WTC11 (cell line): ENCODE measurements around the gene C3orf22. TPM values are rescaled to one million over a fixed set of nuclear protein-coding genes. Genes with fewer than 3 reads are reported as not detected.

Experiments
- ATAC-seq: fragments of 200-7000 bp; cut with Tn5 transposase; 2 replicates; pipeline ENCODE4 v1.10.0; 2021; ENCODE audit warnings: mild to moderate bottlenecking, moderate library complexity
- Bru-seq: library from RNA; stranded (reverse); fragments of 400-500 nt; gene quantifications from one replicate; lab custom pipeline; 2021; lab: Mats Ljungman, UMichigan
- CTCF ChIA-PET: fragments of 300-600 bp; sonication (Branson Sonifier 250); formaldehyde crosslinking; loops from one replicate; lab custom pipeline; 2021; ENCODE audit warnings: antibody characterized with exemption; lab: Charles Lee
- POLR2A ChIA-PET: fragments of 350-600 bp; sonication (Branson Sonifier 250); formaldehyde crosslinking; loops from one replicate; lab custom pipeline; 2021; ENCODE audit warnings: antibody characterized with exemption; lab: Charles Lee
- DNase-seq: peaks from one replicate; pipeline ENCODE4 v3.0.0; 2021; ENCODE audit warnings: low spot score
- H3K27ac Mint-ChIP-seq: 2 replicates; pipeline ENCODE4 v1.8.0; 2021; ENCODE audit warnings: mixed read lengths
- H3K27me3 Mint-ChIP-seq: 2 replicates; pipeline ENCODE4 v1.8.0; 2021; ENCODE audit warnings: low read depth, mild to moderate bottlenecking, moderate library complexity, mixed read lengths
- H3K36me3 Mint-ChIP-seq: 2 replicates; pipeline ENCODE4 v1.8.0; 2021; ENCODE audit warnings: mixed read lengths
- H3K4me1 Mint-ChIP-seq: 2 replicates; pipeline ENCODE4 v1.8.0; 2022; ENCODE audit warnings: mixed read lengths
- H3K4me3 Mint-ChIP-seq: 2 replicates; pipeline ENCODE4 v1.8.0; 2021; ENCODE audit warnings: mild to moderate bottlenecking, moderate library complexity, mixed read lengths
- H3K9me3 Mint-ChIP-seq: 2 replicates; pipeline ENCODE4 v1.8.0; 2021; ENCODE audit warnings: mixed read lengths
- ERG ChIP-seq: fragments of 250-450 bp; sonication (Bioruptor Pico); IDR thresholded peaks from 2 replicates; pipeline ENCODE4 v1.8.0; 2021; ENCODE audit warnings: mild to moderate bottlenecking
- ESRRA ChIP-seq: sonication (generic); formaldehyde crosslinking; IDR thresholded peaks from 2 replicates; pipeline ENCODE4 v1.8.1; 2022; ENCODE audit warnings: mild to moderate bottlenecking, missing genetic modification reagents, borderline replicate concordance
- ETV6 ChIP-seq: sonication (generic); formaldehyde crosslinking; IDR thresholded peaks from 2 replicates; pipeline ENCODE4 v1.8.1; 2022; ENCODE audit warnings: mild to moderate bottlenecking, missing genetic modification reagents
- HMGXB4 ChIP-seq: sonication (generic); formaldehyde crosslinking; IDR thresholded peaks from 2 replicates; pipeline ENCODE4 v1.8.1; 2023; ENCODE audit warnings: mild to moderate bottlenecking, moderate library complexity, missing genetic modification reagents
- IRF1 ChIP-seq: sonication (generic); formaldehyde crosslinking; IDR thresholded peaks from 2 replicates; pipeline ENCODE4 v1.8.0; 2023; ENCODE audit warnings: missing genetic modification reagents
- KAT7 ChIP-seq: sonication (generic); formaldehyde crosslinking; IDR thresholded peaks from 2 replicates; pipeline ENCODE4 v1.8.1; 2023; ENCODE audit warnings: missing genetic modification reagents, mild to moderate bottlenecking, borderline replicate concordance
- MXD4 ChIP-seq: fragments of 250-450 bp; sonication (Bioruptor Pico); IDR thresholded peaks from 2 replicates; pipeline ENCODE4 v1.8.0; 2021; ENCODE audit warnings: mild to moderate bottlenecking, moderate library complexity, borderline replicate concordance
- NR2C2 ChIP-seq: sonication (generic); formaldehyde crosslinking; IDR thresholded peaks from 2 replicates; pipeline ENCODE4 v1.8.0; 2022; ENCODE audit warnings: mild to moderate bottlenecking, missing genetic modification reagents
- OVOL2 ChIP-seq: fragments of 250-450 bp; sonication (Bioruptor Pico); IDR thresholded peaks from 2 replicates; pipeline ENCODE4 v1.9.0; 2021; ENCODE audit warnings: mild to moderate bottlenecking, borderline replicate concordance
- STAT6 ChIP-seq: sonication (generic); formaldehyde crosslinking; conservative IDR thresholded peaks from 2 replicates; pipeline ENCODE4 v1.8.1; 2023; ENCODE audit warnings: mild to moderate bottlenecking, low read depth, missing genetic modification reagents, moderate library complexity
- ZNF396 ChIP-seq: fragments of 250-450 bp; sonication (Bioruptor Pico); IDR thresholded peaks from 2 replicates; pipeline ENCODE4 v1.8.0; 2021; ENCODE audit warnings: mild to moderate bottlenecking, moderate library complexity, borderline replicate concordance
- ZNF671 ChIP-seq: fragments of 250-450 bp; sonication (Bioruptor Pico); IDR thresholded peaks from 2 replicates; pipeline ENCODE4 v1.8.0; 2021; ENCODE audit warnings: mild to moderate bottlenecking
- long read RNA-seq, 3 experiments: library from RNA in 1 of 3; library from capped mRNA in 1 of 3; library from polyadenylated mRNA in 1 of 3; unstranded in 2 of 3; stranded (forward) in 1 of 3; transcript quantifications; one replicate each; pipeline ENCODE4 v2.0.0, GENCODE V29; 2021
- total RNA-seq: library from RNA; stranded (reverse); gene quantifications from 3 replicates; pipeline ENCODE4 v1.2.3, GENCODE V29; 2021

The C3orf22 gene, protein sequence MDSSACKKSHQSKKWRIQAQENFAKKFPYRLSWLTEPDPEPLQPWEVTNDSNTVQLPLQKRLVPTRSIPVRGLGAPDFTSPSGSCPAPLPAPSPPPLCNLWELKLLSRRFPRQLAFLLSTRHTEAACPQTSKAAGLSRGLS
- total RNA-seq (not detected in 3 replicates), Bru-seq, nascent RNA (percentile 5 among the genes with signal in this experiment)
- long read RNA-seq, experiment 1: 0 reads
- long read RNA-seq, experiment 2: 0 reads
- long read RNA-seq, experiment 3: 0 reads

- Mint-ChIP-seq H3K27ac (no peak within 1 kb of the TSS), H3K36me3 (no peaks in the 10 kb centered on the region), H3K4me3 (no peak within 1 kb of the TSS), H3K27me3 (no peaks in the 10 kb centered on the region; the same call in 1 of the 2 replicates), H3K9me3 (peaks cover 11% of the 10 kb centered on the region), H3K4me1 (peaks cover 3% of the 10 kb centered on the region; the same call in 1 of the 2 replicates)
- TF ChIP-seq ZNF671 (CRISPR knock-in tag): no peak
- ChIA-PET CTCF (interaction anchor here (1.1 kb wide), 1 partner anchor 10 kb away, joined by 3 read pairs; no protein-coding TSS in a partner anchor), POLR2A (no interaction called here)
- DNase-seq (no peak), ATAC-seq (no peak)
Observed at GRCh38 chr3:126558336-126559071, at the start of gene C3orf22. Gene C3orf22 (minus strand): TSS chr3:126558932. CDS start chr3:126553390, 5,542 bp downstream.

GRCh38 chr3:126607214-126607908, 48.6 kb upstream of the C3orf22 start:
- POLR2A ChIA-PET: no interaction called here

DNA sequence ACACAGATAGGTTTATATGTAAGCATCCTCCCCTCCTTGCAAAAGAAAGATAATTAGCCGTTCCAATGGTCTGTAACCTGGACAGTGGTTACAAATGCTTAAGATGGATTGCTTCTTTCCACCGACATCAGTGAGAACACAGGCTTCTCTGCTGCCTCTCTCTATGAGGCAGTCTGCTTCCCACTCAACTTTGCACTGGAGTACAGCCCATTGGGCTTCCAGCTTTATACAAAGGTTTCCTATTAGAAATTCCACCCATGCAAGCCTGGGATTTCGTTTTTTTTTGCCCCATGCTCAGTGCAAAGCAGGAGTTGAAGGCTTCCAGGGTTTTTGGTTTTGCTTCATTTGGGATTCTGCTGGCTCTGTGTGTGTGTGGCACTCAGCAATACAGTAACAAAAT, 47.3 kb upstream of the C3orf22 start:
- ChIA-PET CTCF (no interaction called here), POLR2A (interaction anchor here (0.6 kb wide), 1 partner anchor 210 kb away, joined by 5 read pairs; no protein-coding TSS in a partner anchor)
- Mint-ChIP-seq H3K27ac (no peak overlapping the region), H3K4me1 (no peaks in the 10 kb centered on the region), H3K27me3 (no peaks in the 10 kb centered on the region), H3K4me3 (no peak overlapping the region), H3K9me3 (no peaks in the 10 kb centered on the region), H3K36me3 (no peaks in the 10 kb centered on the region; the same call in 1 of the 2 replicates)
- ATAC-seq (no peak), DNase-seq (no peak)
- TF ChIP-seq OVOL2 (CRISPR knock-in tag) (no peak), MXD4 (no peak), STAT6 (no peak), ERG (CRISPR knock-in tag) (no peak), ETV6 (CRISPR knock-in tag) (no peak), ZNF396 (no peak), IRF1 (no peak), KAT7 (CRISPR knock-in tag) (no peak), ESRRA (CRISPR knock-in tag) (no peak)

More at GRCh38 chr3:126607214-126607908, 48.6 kb upstream of the C3orf22 start:
- H3K4me1 Mint-ChIP-seq: no peaks in the 10 kb centered on the region
- TF ChIP-seq NR2C2 (CRISPR knock-in tag) (no peak), HMGXB4 (no peak)
- no peak overlapping the region for H3K4me3 Mint-ChIP-seq
- H3K27ac Mint-ChIP-seq: no peak overlapping the region
- no peaks in the 10 kb centered on the region for H3K9me3 Mint-ChIP-seq
- ATAC-seq: no peak
- DNase-seq: no peak
- CTCF ChIA-PET: no interaction called here
- no peaks in the 10 kb centered on the region; the same call in 1 of the 2 replicates for H3K36me3 Mint-ChIP-seq
- no peaks in the 10 kb centered on the region for H3K27me3 Mint-ChIP-seq
